A549 (cell line): Measurements from ENCODE around the gene PIGV.

ENCODE experiments used
- EHMT2 ChIP-seq: fragments of 200-600 bp; sonication (generic); IDR thresholded peaks from 2 replicates; pipeline ENCODE4 v1.6.1; 2016; ENCODE audit warnings: antibody characterized with exemption, low read depth, mild to moderate bottlenecking, moderate library complexity
- HOXA7 ChIP-seq: fragments of 250-450 bp; sonication (Bioruptor Pico); IDR thresholded peaks from 2 replicates; pipeline ENCODE4 v1.5.0; 2020; ENCODE audit warnings: mild to moderate bottlenecking, moderate library complexity
- MAFK ChIP-seq: fragments of 450-650 bp; IDR thresholded peaks from 2 replicates; pipeline ENCODE4 v1.6.1; 2014; ENCODE audit not compliant: partially characterized antibody
- POLR2A ChIP-seq: IDR thresholded peaks from 2 replicates; pipeline ENCODE4 v1.6.1; 2012; ENCODE audit warnings: mild to moderate bottlenecking, low read length
- POLR2AphosphoS2 ChIP-seq: conservative IDR thresholded peaks from 2 replicates; pipeline ENCODE4 v1.6.1; 2012; ENCODE audit warnings: low read length, improper control_type of control experiment, inconsistent platforms
- RAD21 ChIP-seq, 2 experiments: fragments of >200 bp in 1 of 2; sonication (Bioruptor Twin) in 1 of 2; formaldehyde crosslinking in 1 of 2; IDR thresholded peaks in 1 of 2; conservative IDR thresholded peaks in 1 of 2; 2 replicates in 1 of 2; 3 replicates in 1 of 2; pipeline ENCODE4 v1.6.1; 2012 to 2018; ENCODE audit warnings: inconsistent platforms in 1 of 2
- TP53 ChIP-seq: fragments of 250-450 bp; sonication (Bioruptor Pico); IDR thresholded peaks from 2 replicates; pipeline ENCODE4 v1.5.0; 2021; ENCODE audit warnings: mild to moderate bottlenecking, moderate library complexity
- ZNF302 ChIP-seq: fragments of 250-450 bp; sonication (Bioruptor Pico); IDR thresholded peaks from 2 replicates; pipeline ENCODE4 v1.9.0; 2021; ENCODE audit warnings: inconsistent platforms, mild to moderate bottlenecking, moderate library complexity
- TF ChIP-seq, protein P1 (sequence below): fragments of >200 bp; sonication (Bioruptor Twin); formaldehyde crosslinking; IDR thresholded peaks from 3 replicates; pipeline ENCODE4 v1.5.1; 2016
- TF ChIP-seq, protein P2 (sequence below): fragments of 200-600 bp; sonication (generic); IDR thresholded peaks from 2 replicates; pipeline ENCODE4 v1.6.1; 2016; ENCODE audit warnings: antibody characterized with exemption, mild to moderate bottlenecking, moderate library complexity
- TF ChIP-seq, protein P3 (sequence below): IDR thresholded peaks from 2 replicates; pipeline ENCODE4 v1.6.1; 2012
- TF ChIP-seq, protein P4 (sequence below): fragments of 450-650 bp; IDR thresholded peaks from 2 replicates; pipeline ENCODE4 v1.6.1; 2014; ENCODE audit warnings: antibody characterized with exemption

DNA sequence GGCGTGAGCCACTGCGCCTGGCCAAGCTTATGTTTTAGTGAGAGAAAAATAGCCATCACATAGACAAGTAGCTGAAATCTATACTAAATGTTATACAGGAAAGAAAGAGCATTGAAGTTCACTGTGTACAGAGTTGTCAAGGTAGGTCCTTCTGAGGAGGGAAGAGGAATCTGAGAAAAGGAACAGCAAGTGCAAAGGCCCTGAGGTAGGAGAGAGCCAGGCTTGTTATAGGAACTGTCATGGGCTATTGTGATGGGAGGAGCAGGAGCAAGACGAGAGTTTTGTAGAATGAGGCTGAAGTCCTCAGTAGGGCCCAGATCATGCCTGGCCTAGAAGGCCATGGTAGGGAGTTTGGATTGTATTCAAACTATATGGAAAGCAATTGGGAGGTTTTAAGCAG, 43.3 kb downstream of the PIGV start:
- TF ChIP-seq TP53 (no peak), MAFK (no peak), POLR2AphosphoS2 (no peak), RAD21 (conservative IDR thresholded peaks at IDR 0.05 in 1 of 2, IDR thresholded peaks at IDR 0.05 in 1 of 2) (no peak), ZNF302 (CRISPR knock-in tag) (no peak), EHMT2 (no peak), POLR2A (no peak), HOXA7 (CRISPR knock-in tag) (no peak)
- TF ChIP-seq, protein P1, sequence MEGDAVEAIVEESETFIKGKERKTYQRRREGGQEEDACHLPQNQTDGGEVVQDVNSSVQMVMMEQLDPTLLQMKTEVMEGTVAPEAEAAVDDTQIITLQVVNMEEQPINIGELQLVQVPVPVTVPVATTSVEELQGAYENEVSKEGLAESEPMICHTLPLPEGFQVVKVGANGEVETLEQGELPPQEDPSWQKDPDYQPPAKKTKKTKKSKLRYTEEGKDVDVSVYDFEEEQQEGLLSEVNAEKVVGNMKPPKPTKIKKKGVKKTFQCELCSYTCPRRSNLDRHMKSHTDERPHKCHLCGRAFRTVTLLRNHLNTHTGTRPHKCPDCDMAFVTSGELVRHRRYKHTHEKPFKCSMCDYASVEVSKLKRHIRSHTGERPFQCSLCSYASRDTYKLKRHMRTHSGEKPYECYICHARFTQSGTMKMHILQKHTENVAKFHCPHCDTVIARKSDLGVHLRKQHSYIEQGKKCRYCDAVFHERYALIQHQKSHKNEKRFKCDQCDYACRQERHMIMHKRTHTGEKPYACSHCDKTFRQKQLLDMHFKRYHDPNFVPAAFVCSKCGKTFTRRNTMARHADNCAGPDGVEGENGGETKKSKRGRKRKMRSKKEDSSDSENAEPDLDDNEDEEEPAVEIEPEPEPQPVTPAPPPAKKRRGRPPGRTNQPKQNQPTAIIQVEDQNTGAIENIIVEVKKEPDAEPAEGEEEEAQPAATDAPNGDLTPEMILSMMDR = no peak
- TF ChIP-seq, protein P2, sequence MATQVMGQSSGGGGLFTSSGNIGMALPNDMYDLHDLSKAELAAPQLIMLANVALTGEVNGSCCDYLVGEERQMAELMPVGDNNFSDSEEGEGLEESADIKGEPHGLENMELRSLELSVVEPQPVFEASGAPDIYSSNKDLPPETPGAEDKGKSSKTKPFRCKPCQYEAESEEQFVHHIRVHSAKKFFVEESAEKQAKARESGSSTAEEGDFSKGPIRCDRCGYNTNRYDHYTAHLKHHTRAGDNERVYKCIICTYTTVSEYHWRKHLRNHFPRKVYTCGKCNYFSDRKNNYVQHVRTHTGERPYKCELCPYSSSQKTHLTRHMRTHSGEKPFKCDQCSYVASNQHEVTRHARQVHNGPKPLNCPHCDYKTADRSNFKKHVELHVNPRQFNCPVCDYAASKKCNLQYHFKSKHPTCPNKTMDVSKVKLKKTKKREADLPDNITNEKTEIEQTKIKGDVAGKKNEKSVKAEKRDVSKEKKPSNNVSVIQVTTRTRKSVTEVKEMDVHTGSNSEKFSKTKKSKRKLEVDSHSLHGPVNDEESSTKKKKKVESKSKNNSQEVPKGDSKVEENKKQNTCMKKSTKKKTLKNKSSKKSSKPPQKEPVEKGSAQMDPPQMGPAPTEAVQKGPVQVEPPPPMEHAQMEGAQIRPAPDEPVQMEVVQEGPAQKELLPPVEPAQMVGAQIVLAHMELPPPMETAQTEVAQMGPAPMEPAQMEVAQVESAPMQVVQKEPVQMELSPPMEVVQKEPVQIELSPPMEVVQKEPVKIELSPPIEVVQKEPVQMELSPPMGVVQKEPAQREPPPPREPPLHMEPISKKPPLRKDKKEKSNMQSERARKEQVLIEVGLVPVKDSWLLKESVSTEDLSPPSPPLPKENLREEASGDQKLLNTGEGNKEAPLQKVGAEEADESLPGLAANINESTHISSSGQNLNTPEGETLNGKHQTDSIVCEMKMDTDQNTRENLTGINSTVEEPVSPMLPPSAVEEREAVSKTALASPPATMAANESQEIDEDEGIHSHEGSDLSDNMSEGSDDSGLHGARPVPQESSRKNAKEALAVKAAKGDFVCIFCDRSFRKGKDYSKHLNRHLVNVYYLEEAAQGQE = no peak
- TF ChIP-seq, protein P3, sequence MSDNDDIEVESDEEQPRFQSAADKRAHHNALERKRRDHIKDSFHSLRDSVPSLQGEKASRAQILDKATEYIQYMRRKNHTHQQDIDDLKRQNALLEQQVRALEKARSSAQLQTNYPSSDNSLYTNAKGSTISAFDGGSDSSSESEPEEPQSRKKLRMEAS = no peak
- TF ChIP-seq, protein P4, sequence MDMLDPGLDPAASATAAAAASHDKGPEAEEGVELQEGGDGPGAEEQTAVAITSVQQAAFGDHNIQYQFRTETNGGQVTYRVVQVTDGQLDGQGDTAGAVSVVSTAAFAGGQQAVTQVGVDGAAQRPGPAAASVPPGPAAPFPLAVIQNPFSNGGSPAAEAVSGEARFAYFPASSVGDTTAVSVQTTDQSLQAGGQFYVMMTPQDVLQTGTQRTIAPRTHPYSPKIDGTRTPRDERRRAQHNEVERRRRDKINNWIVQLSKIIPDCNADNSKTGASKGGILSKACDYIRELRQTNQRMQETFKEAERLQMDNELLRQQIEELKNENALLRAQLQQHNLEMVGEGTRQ = no peak
